OCI-LY7 (cell line): ENCODE results near the gene ASXL2.

Experiments used
- CTCF ChIP-seq: fragments of 200-600 bp; sonication (generic); conservative IDR thresholded peaks from 2 replicates; pipeline ENCODE4 v1.5.1; 2014; ENCODE audit warnings: mild to moderate bottlenecking, antibody characterized with exemption, low read length, moderate library complexity, mixed read lengths
- EZH2phosphoT487 ChIP-seq: fragments of 200-600 bp; sonication (generic); IDR thresholded peaks from 2 replicates; pipeline ENCODE4 v1.6.1; 2018; ENCODE audit warnings: low read depth, borderline replicate concordance, mild to moderate bottlenecking, mixed run types, antibody characterized with exemption, low read length, moderate library complexity, mixed read lengths

GRCh38 chr2:25797620-25798488, 80.4 kb downstream of the ASXL2 start:
- TF ChIP-seq CTCF = no peak
- TF ChIP-seq EZH2phosphoT487 = no peak
